ENCODE data around the gene KRTAP9-8.

DNA sequence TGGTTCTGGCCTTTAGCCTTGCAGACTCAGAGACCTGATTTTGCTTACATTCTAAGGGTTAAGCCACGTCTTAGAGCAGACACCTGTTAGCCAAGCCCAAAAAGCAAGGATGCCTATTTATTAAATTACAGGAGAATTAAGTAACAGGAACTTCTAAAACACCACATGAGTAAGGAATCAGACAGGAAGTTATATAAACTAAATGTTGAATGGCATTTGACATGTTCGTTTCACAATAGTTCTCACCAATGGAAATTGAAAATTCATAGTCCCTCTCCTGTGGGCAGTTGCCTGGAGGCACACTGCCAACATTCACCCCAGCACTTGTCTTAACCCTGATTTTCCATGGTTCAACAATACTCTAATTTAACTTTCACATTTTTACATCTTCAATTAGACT is 46.7 kb downstream of the KRTAP9-8 start:
- TF ChIP-seq, protein P1, sequence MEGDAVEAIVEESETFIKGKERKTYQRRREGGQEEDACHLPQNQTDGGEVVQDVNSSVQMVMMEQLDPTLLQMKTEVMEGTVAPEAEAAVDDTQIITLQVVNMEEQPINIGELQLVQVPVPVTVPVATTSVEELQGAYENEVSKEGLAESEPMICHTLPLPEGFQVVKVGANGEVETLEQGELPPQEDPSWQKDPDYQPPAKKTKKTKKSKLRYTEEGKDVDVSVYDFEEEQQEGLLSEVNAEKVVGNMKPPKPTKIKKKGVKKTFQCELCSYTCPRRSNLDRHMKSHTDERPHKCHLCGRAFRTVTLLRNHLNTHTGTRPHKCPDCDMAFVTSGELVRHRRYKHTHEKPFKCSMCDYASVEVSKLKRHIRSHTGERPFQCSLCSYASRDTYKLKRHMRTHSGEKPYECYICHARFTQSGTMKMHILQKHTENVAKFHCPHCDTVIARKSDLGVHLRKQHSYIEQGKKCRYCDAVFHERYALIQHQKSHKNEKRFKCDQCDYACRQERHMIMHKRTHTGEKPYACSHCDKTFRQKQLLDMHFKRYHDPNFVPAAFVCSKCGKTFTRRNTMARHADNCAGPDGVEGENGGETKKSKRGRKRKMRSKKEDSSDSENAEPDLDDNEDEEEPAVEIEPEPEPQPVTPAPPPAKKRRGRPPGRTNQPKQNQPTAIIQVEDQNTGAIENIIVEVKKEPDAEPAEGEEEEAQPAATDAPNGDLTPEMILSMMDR (conservative IDR thresholded peaks at IDR 0.05; ENCODE audit: low read depth, low read length): no peak
- TF ChIP-seq MAFK (IDR thresholded peaks at IDR 0.05; ENCODE audit: low read depth, low read length) (no peak), POLR2A (IDR thresholded peaks at IDR 0.05; ENCODE audit: low read depth, low read length) (no peak), SMC3 (IDR thresholded peaks at IDR 0.05; ENCODE audit: low read depth, low read length) (no peak), RCOR1 (IDR thresholded peaks at IDR 0.05; ENCODE audit: insufficient replicate concordance, low read length) (no peak), MAZ (IDR thresholded peaks at IDR 0.05; ENCODE audit: borderline replicate concordance, low read depth, low read length) (no peak), RFX5 (IDR thresholded peaks at IDR 0.05; ENCODE audit: low read depth, low read length) (no peak), CEBPB (IDR thresholded peaks at IDR 0.05; ENCODE audit: low read depth, low read length) (no peak), RAD21 (IDR thresholded peaks at IDR 0.05; ENCODE audit: low read length) (no peak), BHLHE40 (IDR thresholded peaks at IDR 0.05; ENCODE audit: low read depth, low read length) (no peak), MXI1 (IDR thresholded peaks at IDR 0.05; ENCODE audit: borderline replicate concordance, low read depth, low read length) (no peak)
- TF ChIP-seq, protein P2, sequence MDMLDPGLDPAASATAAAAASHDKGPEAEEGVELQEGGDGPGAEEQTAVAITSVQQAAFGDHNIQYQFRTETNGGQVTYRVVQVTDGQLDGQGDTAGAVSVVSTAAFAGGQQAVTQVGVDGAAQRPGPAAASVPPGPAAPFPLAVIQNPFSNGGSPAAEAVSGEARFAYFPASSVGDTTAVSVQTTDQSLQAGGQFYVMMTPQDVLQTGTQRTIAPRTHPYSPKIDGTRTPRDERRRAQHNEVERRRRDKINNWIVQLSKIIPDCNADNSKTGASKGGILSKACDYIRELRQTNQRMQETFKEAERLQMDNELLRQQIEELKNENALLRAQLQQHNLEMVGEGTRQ (IDR thresholded peaks at IDR 0.05; ENCODE audit: low read depth, low read length): no peak
